Lower leg skin (tissue), 3 donors: ENCODE measurements around the gene SERTAD2.

ENCODE experiments used
- POLR2A ChIP-seq, 2 donors: fragments of 450-650 bp; IDR thresholded peaks; one replicate each; pipeline ENCODE4 v1.6.1; 2016 to 2017; ENCODE audit warnings: antibody characterized with exemption in 2 of 2, mild to moderate bottlenecking in 1 of 2, moderate library complexity in 1 of 2
- TF ChIP-seq, protein P1 (sequence below), 3 donors: fragments of 450-650 bp; IDR thresholded peaks; one replicate each; pipeline ENCODE4 v1.5.1; 2016; ENCODE audit warnings: antibody characterized with exemption in 3 of 3, mild to moderate bottlenecking in 3 of 3, moderate library complexity in 2 of 3

DNA sequence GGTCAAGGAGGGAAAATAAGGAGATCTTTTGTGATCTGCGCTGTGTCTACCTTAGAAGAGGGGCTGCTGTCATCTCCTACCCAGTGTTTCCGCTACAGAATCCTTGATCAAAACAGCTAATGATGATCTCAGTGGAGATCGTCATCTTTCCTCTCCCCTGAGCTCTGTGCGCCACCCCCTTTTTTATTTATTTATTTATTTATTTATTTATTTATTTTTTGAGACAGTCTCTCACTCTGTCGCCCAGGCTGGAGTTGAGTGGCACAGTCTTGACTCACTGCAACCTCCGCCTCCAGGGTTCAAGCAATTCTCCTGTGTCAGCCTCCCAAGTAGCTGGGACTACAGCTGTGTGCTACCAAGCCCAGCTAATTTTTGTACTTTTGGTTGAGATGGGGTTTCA is 55.5 kb downstream of the SERTAD2 start:
- TF ChIP-seq, protein P1, sequence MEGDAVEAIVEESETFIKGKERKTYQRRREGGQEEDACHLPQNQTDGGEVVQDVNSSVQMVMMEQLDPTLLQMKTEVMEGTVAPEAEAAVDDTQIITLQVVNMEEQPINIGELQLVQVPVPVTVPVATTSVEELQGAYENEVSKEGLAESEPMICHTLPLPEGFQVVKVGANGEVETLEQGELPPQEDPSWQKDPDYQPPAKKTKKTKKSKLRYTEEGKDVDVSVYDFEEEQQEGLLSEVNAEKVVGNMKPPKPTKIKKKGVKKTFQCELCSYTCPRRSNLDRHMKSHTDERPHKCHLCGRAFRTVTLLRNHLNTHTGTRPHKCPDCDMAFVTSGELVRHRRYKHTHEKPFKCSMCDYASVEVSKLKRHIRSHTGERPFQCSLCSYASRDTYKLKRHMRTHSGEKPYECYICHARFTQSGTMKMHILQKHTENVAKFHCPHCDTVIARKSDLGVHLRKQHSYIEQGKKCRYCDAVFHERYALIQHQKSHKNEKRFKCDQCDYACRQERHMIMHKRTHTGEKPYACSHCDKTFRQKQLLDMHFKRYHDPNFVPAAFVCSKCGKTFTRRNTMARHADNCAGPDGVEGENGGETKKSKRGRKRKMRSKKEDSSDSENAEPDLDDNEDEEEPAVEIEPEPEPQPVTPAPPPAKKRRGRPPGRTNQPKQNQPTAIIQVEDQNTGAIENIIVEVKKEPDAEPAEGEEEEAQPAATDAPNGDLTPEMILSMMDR (IDR thresholded peaks at IDR 0.05) = no peak
- TF ChIP-seq POLR2A (IDR thresholded peaks at IDR 0.05) = no peak
